B cell (primary cell): Measurements from ENCODE around the gene NHSL2. TPM values are rescaled to one million over a fixed set of nuclear protein-coding genes. Genes with fewer than 3 reads are reported as not detected.

Experiments
- ATAC-seq: fragments of 200-7000 bp; cut with Tn5 transposase; one replicate; pipeline ENCODE4 v1.10.0; 2021; ENCODE audit warnings: low read depth, mild to moderate bottlenecking, moderate number of reproducible peaks, moderate library complexity
- CTCF ChIA-PET: fragments of 350-600 bp; sonication (Branson Sonifier 250); formaldehyde crosslinking; loops from one replicate; lab custom pipeline; 2021; ENCODE audit warnings: antibody characterized with exemption, inconsistent platforms; lab: Charles Lee
- POLR2A ChIA-PET: fragments of 350-600 bp; sonication (Branson Sonifier 250); formaldehyde crosslinking; loops from one replicate; lab custom pipeline; 2021; ENCODE audit warnings: antibody characterized with exemption; lab: Charles Lee
- DNase-seq: peaks from one replicate; pipeline ENCODE4 v3.0.0; 2013
- H2AFZ ChIP-seq: 2 replicates; pipeline ENCODE4 v1.6.1; 2012; ENCODE audit warnings: mild to moderate bottlenecking, low read depth, low read length; ENCODE audit not compliant: insufficient read depth, poor library complexity, severe bottlenecking
- H3K27ac ChIP-seq, 2 donors: 1 replicate in 1 of 2; 2 replicates in 1 of 2; pipeline ENCODE4 v1.5.1; 2012 to 2013; ENCODE audit warnings: low read length in 2 of 2, mild to moderate bottlenecking in 2 of 2, moderate library complexity in 1 of 2
- H3K27me3 ChIP-seq, 4 experiments: fragments of 200-600 bp in 1 of 4; sonication (generic) in 1 of 4; replicated peaks in 1 of 4; 1 replicate in 2 of 4; 2 replicates in 2 of 4; pipeline versions ENCODE4 v1.6.1 to v1.7.0; 2013 to 2016; ENCODE audit warnings: low read length in 3 of 4, mild to moderate bottlenecking in 2 of 4, mixed read lengths in 1 of 4, moderate library complexity in 1 of 4; ENCODE audit not compliant: insufficient read depth in 4 of 4, control insufficient read depth in 3 of 4; ENCODE audit errors: control extremely low read depth in 1 of 4
- H3K36me3 ChIP-seq, 2 experiments: replicated peaks in 1 of 2; 1 replicate in 1 of 2; 2 replicates in 1 of 2; pipeline versions ENCODE4 v1.6.1 to v1.7.1; 2013; ENCODE audit warnings: low read length in 1 of 2; ENCODE audit not compliant: insufficient read depth in 2 of 2, control insufficient read depth in 1 of 2; ENCODE audit errors: control extremely low read depth in 1 of 2, extremely low read depth in 1 of 2
- H3K4me1 ChIP-seq, 2 donors: fragments of 200-600 bp in 1 of 2; sonication (generic) in 1 of 2; 1 replicate in 1 of 2; 2 replicates in 1 of 2; pipeline versions ENCODE4 v1.5.1 to v1.6.1; 2013 to 2017; ENCODE audit warnings: low read length in 2 of 2; ENCODE audit not compliant: control insufficient read depth in 2 of 2, insufficient read depth in 2 of 2
- H3K4me2 ChIP-seq: replicated peaks from 2 replicates; pipeline ENCODE3; 2012; ENCODE audit warnings: mild to moderate bottlenecking, low read depth, low read length; ENCODE audit not compliant: poor library complexity, severe bottlenecking
- H3K4me3 ChIP-seq, 5 experiments: fragments of 200-600 bp in 1 of 5; sonication (generic) in 1 of 5; 1 replicate in 3 of 5; 2 replicates in 2 of 5; pipeline versions ENCODE4 v1.5.1 to v1.7.0; 2011 to 2016; ENCODE audit warnings: low read length in 4 of 5, mild to moderate bottlenecking in 4 of 5, low read depth in 2 of 5, control low read depth in 1 of 5, moderate library complexity in 1 of 5; ENCODE audit not compliant: insufficient read depth in 1 of 5; ENCODE audit errors: control extremely low read depth in 1 of 5, extremely low read depth in 1 of 5
- H3K79me2 ChIP-seq: fragments of 200-600 bp; sonication (generic); one replicate; pipeline ENCODE4 v1.6.0; 2016; ENCODE audit warnings: low read length; ENCODE audit not compliant: control insufficient read depth, insufficient read depth
- H3K9ac ChIP-seq: fragments of 200-600 bp; sonication (generic); 2 replicates; pipeline ENCODE4 v1.6.1; 2017; ENCODE audit warnings: mild to moderate bottlenecking, low read length, moderate library complexity
- H3K9me3 ChIP-seq, 3 donors: one replicate each; pipeline versions ENCODE4 v1.6.1 to v1.7.1; 2013; ENCODE audit warnings: low read length in 2 of 3; ENCODE audit not compliant: control insufficient read depth in 2 of 3, insufficient read depth in 1 of 3; ENCODE audit errors: control extremely low read depth in 1 of 3
- H4K20me1 ChIP-seq: 2 replicates; pipeline ENCODE4 v1.6.0; 2012; ENCODE audit warnings: mild to moderate bottlenecking, low read length; ENCODE audit not compliant: insufficient read depth, control insufficient read depth, poor library complexity, severe bottlenecking
- H3K27ac Mint-ChIP-seq: one replicate; pipeline ENCODE4 v1.8.0; 2021; ENCODE audit warnings: mixed read lengths
- H3K27me3 Mint-ChIP-seq: one replicate; pipeline ENCODE4 v1.8.0; 2021; ENCODE audit warnings: mixed read lengths
- H3K4me1 Mint-ChIP-seq: one replicate; pipeline ENCODE4 v1.8.0; 2021; ENCODE audit warnings: mixed read lengths
- H3K4me3 Mint-ChIP-seq: one replicate; pipeline ENCODE4 v1.8.0; 2021; ENCODE audit warnings: mixed read lengths
- H3K9me3 Mint-ChIP-seq: one replicate; pipeline ENCODE4 v1.8.0; 2022; ENCODE audit warnings: mixed read lengths; ENCODE audit not compliant: insufficient read depth
- EZH2 ChIP-seq: IDR thresholded peaks from 2 replicates; pipeline ENCODE4 v1.6.1; 2012; ENCODE audit warnings: borderline replicate concordance, low read depth, mild to moderate bottlenecking, moderate library complexity, low read length; ENCODE audit not compliant: insufficient read depth, poor library complexity, severe bottlenecking
- WGBS: methylation state at CpG from one replicate; pipeline ENCODE4 v1.1.5; 2013; ENCODE audit warnings: missing lambda C conversion rate; ENCODE audit not compliant: insufficient coverage; 5-methylcytosine and 5-hydroxymethylcytosine counted together
- intact Hi-C: fragments of 100-400 bp; cut with micrococcal nuclease; formaldehyde crosslinking; loops from one replicate; pipeline ENCODE4 v1.10.0; 2022
- polyA plus RNA-seq: library from polyadenylated mRNA; depleted of rRNA; stranded (reverse); fragments of >200 nt; gene quantifications from 2 replicates; pipeline ENCODE4 v1.2.3, GENCODE V29; 2012
- total RNA-seq, 2 donors: library from RNA; stranded (reverse); fragments of 120-200 nt in 1 of 2; gene quantifications; 1 replicate in 1 of 2; 2 replicates in 1 of 2; pipeline versions ENCODE4 v1.2.3 to v1.2.4, GENCODE V29; 2013 to 2022
- TF ChIP-seq, protein P1 (sequence below): fragments of 200-600 bp; IDR thresholded peaks from one replicate; pipeline ENCODE4 v1.8.0; 2022; ENCODE audit warnings: antibody characterized with exemption, mild to moderate bottlenecking

Gene NHSL2
- total and polyA plus RNA-seq, 2 donors (not counting 1 experiment from before 2014, with no cell fraction given), result 0.16 to 1.7 TPM

DNA sequence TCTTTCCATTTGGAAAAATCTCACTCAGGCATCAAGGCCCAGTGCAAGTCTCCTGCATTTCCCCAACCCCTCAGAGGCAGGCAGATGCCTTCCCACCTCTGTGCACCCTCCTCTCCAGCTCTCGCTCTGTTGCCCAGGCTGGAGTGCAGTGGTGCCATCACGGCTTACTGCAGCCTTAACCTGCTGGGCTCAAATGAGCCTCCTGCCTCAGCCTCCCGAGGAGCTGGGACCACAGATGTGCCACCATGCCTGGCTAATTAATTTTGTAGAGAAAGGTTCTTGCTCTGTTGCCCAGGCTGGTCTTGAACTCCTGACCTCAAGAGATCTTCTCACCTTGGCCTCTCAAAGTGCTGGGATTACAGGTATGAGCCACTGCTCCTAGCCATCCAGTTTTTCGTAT lies 95.8 kb downstream of the NHSL2 start:
- ATAC-seq, result no peak
- Mint-ChIP-seq H3K9me3 (no peaks in the 10 kb centered on the region), H3K4me1 (no peaks in the 10 kb centered on the region), H3K4me3 (no peak overlapping the region), H3K27me3 (peaks cover 7% of the 10 kb centered on the region), H3K27ac (no peak overlapping the region)
- H3K9ac ChIP-seq, result no peak overlapping the region
- WGBS, result 100% methylated on average over 3 of the region's 4 CpGs
- CTCF ChIA-PET, result interaction anchor here (1.0 kb wide), 1 partner anchor 12 kb away, joined by 3 read pairs; no protein-coding TSS in a partner anchor
- H2AFZ ChIP-seq, result no peak overlapping the region
- POLR2A ChIA-PET, result no interaction called here
- no peak overlapping the region for H3K4me3 ChIP-seq
- TF ChIP-seq, protein P1, sequence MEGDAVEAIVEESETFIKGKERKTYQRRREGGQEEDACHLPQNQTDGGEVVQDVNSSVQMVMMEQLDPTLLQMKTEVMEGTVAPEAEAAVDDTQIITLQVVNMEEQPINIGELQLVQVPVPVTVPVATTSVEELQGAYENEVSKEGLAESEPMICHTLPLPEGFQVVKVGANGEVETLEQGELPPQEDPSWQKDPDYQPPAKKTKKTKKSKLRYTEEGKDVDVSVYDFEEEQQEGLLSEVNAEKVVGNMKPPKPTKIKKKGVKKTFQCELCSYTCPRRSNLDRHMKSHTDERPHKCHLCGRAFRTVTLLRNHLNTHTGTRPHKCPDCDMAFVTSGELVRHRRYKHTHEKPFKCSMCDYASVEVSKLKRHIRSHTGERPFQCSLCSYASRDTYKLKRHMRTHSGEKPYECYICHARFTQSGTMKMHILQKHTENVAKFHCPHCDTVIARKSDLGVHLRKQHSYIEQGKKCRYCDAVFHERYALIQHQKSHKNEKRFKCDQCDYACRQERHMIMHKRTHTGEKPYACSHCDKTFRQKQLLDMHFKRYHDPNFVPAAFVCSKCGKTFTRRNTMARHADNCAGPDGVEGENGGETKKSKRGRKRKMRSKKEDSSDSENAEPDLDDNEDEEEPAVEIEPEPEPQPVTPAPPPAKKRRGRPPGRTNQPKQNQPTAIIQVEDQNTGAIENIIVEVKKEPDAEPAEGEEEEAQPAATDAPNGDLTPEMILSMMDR, result no peak
- no peak for TF ChIP-seq EZH2
- H3K79me2 ChIP-seq, result no peaks in the 10 kb centered on the region
- H4K20me1 ChIP-seq, result no peaks in the 10 kb centered on the region
- H3K9me3 ChIP-seq, result no peaks in the 10 kb centered on the region
- no peaks in the 10 kb centered on the region for H3K27me3 ChIP-seq
- DNase-seq, result no peak
- H3K4me1 ChIP-seq, result no peaks in the 10 kb centered on the region
- intact Hi-C loops, result no loop called here
- no peaks in the 10 kb centered on the region for H3K36me3 ChIP-seq
- no peak overlapping the region for H3K4me2 ChIP-seq
- H3K27ac ChIP-seq, result no peak overlapping the region

DNA sequence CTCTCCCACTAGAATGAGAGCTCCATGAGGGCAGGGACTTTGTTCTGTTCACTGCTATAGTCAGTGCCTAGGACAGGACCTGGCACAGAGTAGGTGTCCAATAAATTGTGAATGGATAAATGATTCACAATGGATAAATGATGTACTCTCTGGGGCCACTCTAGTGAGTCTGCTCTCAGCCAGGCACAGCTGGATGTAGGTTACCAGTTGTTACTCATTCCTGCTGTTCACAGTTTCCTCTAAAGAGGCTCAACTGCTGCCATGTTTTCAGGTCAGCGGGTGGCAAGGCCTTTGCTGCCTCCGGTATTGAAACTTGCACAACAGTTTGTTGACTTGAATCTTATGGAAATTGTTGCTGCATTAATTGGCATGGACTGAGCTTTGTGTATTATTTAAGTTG lies 99.1 kb downstream of the NHSL2 start:
- no peak overlapping the region for H3K4me2 ChIP-seq
- ChIA-PET POLR2A (no interaction called here), CTCF (interaction anchor here (0.7 kb wide), 1 partner anchor 11 kb away, joined by 4 read pairs; no protein-coding TSS in a partner anchor)
- intact Hi-C loops, result no loop called here
- no peak overlapping the region for H3K27ac ChIP-seq
- TF ChIP-seq, protein P1, result no peak
- TF ChIP-seq EZH2, result no peak
- no peak overlapping the region for H3K9ac ChIP-seq
- H3K9me3 ChIP-seq, result no peaks in the 10 kb centered on the region
- Mint-ChIP-seq H3K27me3 (peaks cover 7% of the 10 kb centered on the region), H3K27ac (no peak overlapping the region), H3K4me1 (no peaks in the 10 kb centered on the region), H3K4me3 (no peak overlapping the region), H3K9me3 (no peaks in the 10 kb centered on the region)
- no peaks in the 10 kb centered on the region for H3K4me1 ChIP-seq
- ATAC-seq (no peak), DNase-seq (no peak)
- no peak overlapping the region for H2AFZ ChIP-seq
- H3K27me3 ChIP-seq, result no peaks in the 10 kb centered on the region
- WGBS, result 100% methylated on average over 1 of the region's 2 CpGs
- no peaks in the 10 kb centered on the region for H4K20me1 ChIP-seq
- H3K79me2 ChIP-seq, result no peaks in the 10 kb centered on the region
- H3K36me3 ChIP-seq, result no peaks in the 10 kb centered on the region
- no peak overlapping the region for H3K4me3 ChIP-seq
